Mesendoderm (in vitro differentiated cells): ENCODE data around the gene MINDY2.
"Not testable (repeated sequence)": the region's sequence is repeated elsewhere in the genome, so short reads cannot be mapped to it uniquely, and the experiment has no call there.

Experiments used
- DNase-seq: peaks from one replicate; pipeline ENCODE4 v3.0.0; 2013
- H2AK5ac ChIP-seq: 2 replicates; pipeline ENCODE4 v1.6.1; 2013; ENCODE audit warnings: low read length, inconsistent platforms
- H2BK120ac ChIP-seq: 2 replicates; pipeline ENCODE4 v1.6.1; 2013; ENCODE audit warnings: low read depth, mild to moderate bottlenecking, low read length, moderate library complexity, mixed read lengths
- H2BK15ac ChIP-seq: replicated peaks from 2 replicates; pipeline ENCODE4 v1.6.1; 2013; ENCODE audit warnings: low read depth, mild to moderate bottlenecking, moderate library complexity
- H2BK5ac ChIP-seq: 2 replicates; pipeline ENCODE4 v1.6.1; 2013; ENCODE audit warnings: low read length, inconsistent platforms
- H3K18ac ChIP-seq: 2 replicates; pipeline ENCODE4 v1.6.1; 2013; ENCODE audit warnings: mild to moderate bottlenecking, low read length, mixed read lengths
- H3K23ac ChIP-seq: one replicate; pipeline ENCODE4 v1.6.1; 2013; ENCODE audit warnings: low read length
- H3K27ac ChIP-seq: 2 replicates; pipeline ENCODE4 v1.5.1; 2013; ENCODE audit warnings: low read depth, mild to moderate bottlenecking, inconsistent platforms, low read length, moderate library complexity
- H3K27me3 ChIP-seq: 2 replicates; pipeline ENCODE4 v1.6.1; 2013; ENCODE audit warnings: low read length, control low read depth, mild to moderate bottlenecking, inconsistent platforms; ENCODE audit not compliant: insufficient read depth, poor library complexity
- H3K36me3 ChIP-seq: 2 replicates; pipeline ENCODE4 v1.6.1; 2013; ENCODE audit warnings: low read length, inconsistent platforms; ENCODE audit not compliant: control insufficient read depth, insufficient read depth
- H3K4ac ChIP-seq: one replicate; pipeline ENCODE4 v1.6.1; 2013; ENCODE audit warnings: low read depth, mild to moderate bottlenecking, low read length, moderate library complexity
- H3K4me1 ChIP-seq: 2 replicates; pipeline ENCODE4 v1.6.1; 2013; ENCODE audit warnings: low read depth, low read length, inconsistent platforms; ENCODE audit not compliant: control insufficient read depth
- H3K4me2 ChIP-seq: 2 replicates; pipeline ENCODE4 v1.6.1; 2013; ENCODE audit warnings: low read length
- H3K4me3 ChIP-seq: 2 replicates; pipeline ENCODE4 v1.5.1; 2013; ENCODE audit warnings: mild to moderate bottlenecking, low read length
- H3K56ac ChIP-seq: one replicate; pipeline ENCODE4 v1.6.1; 2013; ENCODE audit warnings: low read length
- H3K79me1 ChIP-seq: 2 replicates; pipeline ENCODE4 v1.6.1; 2013; ENCODE audit warnings: low read length, inconsistent platforms
- H3K79me2 ChIP-seq: 2 replicates; pipeline ENCODE4 v1.6.1; 2013; ENCODE audit warnings: mild to moderate bottlenecking, low read length; ENCODE audit not compliant: control insufficient read depth, insufficient read depth
- H3K9ac ChIP-seq: 2 replicates; pipeline ENCODE4 v1.6.1; 2013; ENCODE audit warnings: low read length, inconsistent platforms
- H4K5ac ChIP-seq: one replicate; pipeline ENCODE4 v1.6.1; 2013; ENCODE audit warnings: low read length
- H4K8ac ChIP-seq: one replicate; pipeline ENCODE4 v1.6.1; 2013; ENCODE audit warnings: low read depth, mild to moderate bottlenecking, control low read depth, low read length, moderate library complexity
- WGBS: extraction: QIAGEN DNeasy Blood & Tissue Kit; methylation state at CpG from one replicate; pipeline ENCODE4 v1.1.7; 2013; ENCODE audit warnings: low lambda C conversion rate, missing lambda C conversion rate; ENCODE audit not compliant: insufficient coverage; ENCODE audit errors: extremely low coverage; 5-methylcytosine and 5-hydroxymethylcytosine counted together

The MINDY2 gene

GRCh38 chr15:58840048-58840447, 68.9 kb downstream of the MINDY2 start:
- no peak overlapping the region for H3K27ac ChIP-seq
- no peak overlapping the region for H2BK5ac ChIP-seq
- no peak overlapping the region for H4K8ac ChIP-seq
- no peak overlapping the region for H3K4me2 ChIP-seq
- H3K79me1 ChIP-seq: no peaks in the 10 kb centered on the region
- no CpG with 5 or more reads among the region's 8 CpGs for WGBS
- no peak overlapping the region for H2AK5ac ChIP-seq
- no peak overlapping the region for H2BK120ac ChIP-seq
- H3K56ac ChIP-seq: no peak overlapping the region
- H4K5ac ChIP-seq: no peak overlapping the region
- no peaks in the 10 kb centered on the region for H3K79me2 ChIP-seq
- H3K36me3 ChIP-seq: no peaks in the 10 kb centered on the region
- no peak overlapping the region for H3K9ac ChIP-seq
- H3K18ac ChIP-seq: no peak overlapping the region
- no peak overlapping the region for H3K23ac ChIP-seq
- H3K4me1 ChIP-seq: no peaks in the 10 kb centered on the region
- H3K4me3 ChIP-seq: no peak overlapping the region
- no peaks in the 10 kb centered on the region for H3K27me3 ChIP-seq
- H2BK15ac ChIP-seq: no peak overlapping the region
- no peak overlapping the region for H3K4ac ChIP-seq
- no peak for DNase-seq

DNA sequence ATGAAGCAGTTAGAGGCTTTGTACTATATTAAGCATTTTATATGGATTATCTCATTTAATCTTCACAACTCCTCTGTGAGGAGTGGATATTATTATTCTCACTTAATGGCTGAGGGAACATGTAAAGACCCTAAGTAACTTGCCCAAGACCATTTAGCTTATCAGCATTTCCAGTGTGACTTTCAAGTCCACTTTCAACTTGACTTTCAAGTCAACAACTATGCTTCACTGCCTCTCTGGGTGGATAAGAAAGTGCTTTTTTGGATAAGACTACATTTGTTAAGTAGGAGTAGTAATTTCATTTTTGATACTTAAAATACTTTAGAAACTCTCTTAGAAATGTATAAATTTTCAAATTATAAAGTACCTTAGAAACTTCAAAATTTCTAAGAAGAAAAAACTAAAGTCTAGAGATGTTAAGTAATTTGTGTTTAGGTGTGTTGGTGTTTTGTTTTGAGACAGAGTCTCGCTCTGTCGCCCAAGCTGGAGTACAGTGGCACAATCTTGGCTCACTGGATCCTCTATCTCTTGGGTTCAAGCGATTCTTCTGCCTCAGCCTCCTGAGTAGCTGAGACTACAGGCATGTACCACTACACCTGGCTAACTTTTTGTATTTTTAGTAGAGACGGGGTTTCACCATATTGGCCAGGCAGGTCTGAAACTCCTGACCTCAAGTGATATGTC, 71.8 kb downstream of the MINDY2 start:
- no peaks in the 10 kb centered on the region for H3K4me1 ChIP-seq
- H3K79me2 ChIP-seq: no peaks in the 10 kb centered on the region
- H2BK5ac ChIP-seq: no peak overlapping the region
- no peak for DNase-seq
- H3K23ac ChIP-seq: no peak overlapping the region
- no peaks in the 10 kb centered on the region for H3K79me1 ChIP-seq
- no peak overlapping the region for H4K5ac ChIP-seq
- H3K18ac ChIP-seq: no peak overlapping the region
- H2BK15ac ChIP-seq: no peak overlapping the region
- no CpG with 5 or more reads among the region's 4 CpGs for WGBS
- H3K4me3 ChIP-seq: no peak overlapping the region
- H2BK120ac ChIP-seq: no peak overlapping the region
- H4K8ac ChIP-seq: no peak overlapping the region
- no peak overlapping the region for H3K56ac ChIP-seq
- H3K36me3 ChIP-seq: no peaks in the 10 kb centered on the region
- no peak overlapping the region for H2AK5ac ChIP-seq
- H3K27me3 ChIP-seq: no peaks in the 10 kb centered on the region
- no peak overlapping the region for H3K4me2 ChIP-seq
- H3K4ac ChIP-seq: no peak overlapping the region
- no peak overlapping the region for H3K27ac ChIP-seq
- H3K9ac ChIP-seq: no peak overlapping the region

DNA sequence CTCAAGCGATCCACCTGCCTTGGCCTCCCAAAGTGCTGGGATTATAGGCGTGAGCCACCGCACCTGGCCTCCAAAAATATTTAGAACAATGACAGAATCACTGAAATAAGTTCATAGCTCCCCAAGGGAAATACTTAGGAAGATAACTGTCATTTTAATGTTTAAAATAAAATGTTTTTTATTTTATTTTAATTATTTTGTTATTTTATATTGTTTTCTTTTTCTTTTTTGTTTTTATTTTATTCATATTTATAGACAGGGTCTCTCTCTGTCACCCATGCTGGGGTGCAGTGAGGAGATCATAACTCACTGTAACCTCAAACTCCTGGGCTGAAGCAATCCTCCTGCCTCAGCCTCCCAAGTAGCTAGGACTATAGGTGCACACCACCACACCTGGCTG, 80.1 kb downstream of the MINDY2 start:
- not testable (repeated sequence) for H3K36me3 ChIP-seq, H2AK5ac ChIP-seq, H3K23ac ChIP-seq, H3K18ac ChIP-seq, H3K4me2 ChIP-seq, H2BK15ac ChIP-seq, H4K5ac ChIP-seq, H3K79me2 ChIP-seq, H2BK120ac ChIP-seq, H3K4me1 ChIP-seq, DNase-seq, H3K27me3 ChIP-seq, H3K4ac ChIP-seq, H2BK5ac ChIP-seq, H3K79me1 ChIP-seq, H3K9ac ChIP-seq, H3K56ac ChIP-seq, H3K4me3 ChIP-seq, H4K8ac ChIP-seq, H3K27ac ChIP-seq
- whole genome bisulfite sequencing: no CpG with 5 or more reads among the region's 3 CpGs

DNA sequence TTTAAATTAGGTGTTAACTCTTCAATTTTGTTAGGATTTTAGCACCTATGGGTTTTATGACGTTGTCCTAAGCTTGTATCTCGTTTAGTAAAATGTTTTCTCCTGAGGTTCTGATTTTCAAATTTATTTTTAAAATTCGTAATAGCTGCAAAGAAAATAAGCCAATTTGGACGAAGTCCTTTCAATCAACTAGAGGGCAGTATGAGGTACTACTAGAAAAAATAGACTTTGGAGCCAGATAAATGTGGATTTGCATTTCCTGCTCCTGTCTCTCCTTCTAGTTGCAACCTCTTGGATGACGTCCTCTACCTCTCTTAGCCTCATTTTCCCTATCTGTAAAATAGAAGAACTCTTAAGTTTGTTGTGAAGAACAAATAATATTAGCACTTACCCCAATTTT, 81.2 kb downstream of the MINDY2 start:
- H3K4me3 ChIP-seq: no peak overlapping the region
- H4K5ac ChIP-seq: no peak overlapping the region
- no peaks in the 10 kb centered on the region for H3K79me2 ChIP-seq
- no peak overlapping the region for H3K23ac ChIP-seq
- peak; percentile 45 for DNase-seq
- no peak overlapping the region for H3K4me2 ChIP-seq
- WGBS: no CpG with 5 or more reads among the region's 5 CpGs
- no peak overlapping the region for H4K8ac ChIP-seq
- no peak overlapping the region for H2BK15ac ChIP-seq
- H3K79me1 ChIP-seq: no peaks in the 10 kb centered on the region
- H3K9ac ChIP-seq: no peak overlapping the region
- no peak overlapping the region for H3K18ac ChIP-seq
- H2BK120ac ChIP-seq: no peak overlapping the region
- no peaks in the 10 kb centered on the region for H3K4me1 ChIP-seq
- H3K36me3 ChIP-seq: no peaks in the 10 kb centered on the region
- no peak overlapping the region for H3K4ac ChIP-seq
- H3K56ac ChIP-seq: no peak overlapping the region
- no peak overlapping the region for H2AK5ac ChIP-seq
- no peaks in the 10 kb centered on the region for H3K27me3 ChIP-seq
- H3K27ac ChIP-seq: no peak overlapping the region
- no peak overlapping the region for H2BK5ac ChIP-seq

DNA sequence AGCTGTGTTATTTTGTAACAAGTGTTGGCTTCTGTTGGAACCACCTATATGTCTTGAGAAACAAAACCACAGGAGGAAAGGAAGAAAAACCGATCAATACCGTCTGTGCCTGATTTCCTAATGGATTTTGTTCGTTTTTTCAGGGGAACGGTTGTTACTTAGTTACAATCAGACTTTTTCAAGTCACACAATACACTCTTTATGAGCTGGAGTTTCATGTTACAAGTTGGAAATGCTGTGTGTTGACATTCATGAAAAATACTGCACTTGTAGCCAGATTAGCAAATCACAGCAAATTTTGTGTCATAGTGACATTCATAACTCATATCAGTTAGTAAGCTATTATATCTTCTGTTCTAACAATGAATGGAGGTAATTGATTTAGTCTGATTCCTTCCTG, 83.5 kb downstream of the MINDY2 start:
- Histone ChIP-seq H3K27me3 (no peaks in the 10 kb centered on the region), H3K18ac (no peak overlapping the region), H3K56ac (no peak overlapping the region), H3K4ac (no peak overlapping the region), H2BK5ac (no peak overlapping the region), H3K4me1 (no peaks in the 10 kb centered on the region), H3K23ac (no peak overlapping the region), H2BK15ac (no peak overlapping the region), H3K9ac (no peak overlapping the region), H3K79me1 (no peaks in the 10 kb centered on the region), H4K5ac (no peak overlapping the region), H4K8ac (no peak overlapping the region), H2BK120ac (no peak overlapping the region), H2AK5ac (no peak overlapping the region), H3K79me2 (no peaks in the 10 kb centered on the region), H3K36me3 (no peaks in the 10 kb centered on the region), H3K4me3 (no peak overlapping the region), H3K27ac (no peak overlapping the region), H3K4me2 (no peak overlapping the region)
- no peak for DNase-seq
- no CpG with 5 or more reads among the region's 4 CpGs for WGBS

GRCh38 chr15:58856086-58856485, 85.0 kb downstream of the MINDY2 start:
- Histone ChIP-seq H3K27ac (no peak overlapping the region), H3K79me1 (no peaks in the 10 kb centered on the region), H4K8ac (no peak overlapping the region), H2BK120ac (no peak overlapping the region), H3K36me3 (no peaks in the 10 kb centered on the region), H2AK5ac (no peak overlapping the region), H3K18ac (no peak overlapping the region), H3K56ac (no peak overlapping the region), H3K23ac (no peak overlapping the region), H3K27me3 (no peaks in the 10 kb centered on the region), H3K4me1 (no peaks in the 10 kb centered on the region), H2BK5ac (no peak overlapping the region), H3K4me3 (no peak overlapping the region), H3K4ac (no peak overlapping the region), H3K79me2 (no peaks in the 10 kb centered on the region), H3K4me2 (no peak overlapping the region), H2BK15ac (no peak overlapping the region), H3K9ac (no peak overlapping the region), H4K5ac (no peak overlapping the region)
- DNase-seq: no peak
